Mucosa of descending colon (tissue), 3 donors: ENCODE results near the gene NLRX1. TPM values are rescaled to one million over a fixed set of nuclear protein-coding genes. Genes with fewer than 3 reads are reported as not detected.
"Not testable (repeated sequence)": the region's sequence is repeated elsewhere in the genome, so short reads cannot be mapped to it uniquely, and the experiment has no call there.

ENCODE experiments used
- ATAC-seq: fragments of 200-7000 bp; cut with Tn5 transposase; one replicate; pipeline ENCODE4 v1.9.1; 2020; ENCODE audit warnings: mild to moderate bottlenecking, moderate library complexity
- DNase-seq, 3 donors: peaks; one replicate each; pipeline ENCODE4 v3.0.0-alpha.2; 2020
- H3K36me3 ChIP-seq: fragments of 200-600 bp; one replicate; pipeline ENCODE4 v1.8.0; 2021; ENCODE audit warnings: low read depth, mild to moderate bottlenecking
- H3K4me1 ChIP-seq: fragments of 200-600 bp; one replicate; pipeline ENCODE4 v1.8.0; 2021; ENCODE audit warnings: low read depth, mild to moderate bottlenecking
- H3K4me3 ChIP-seq: fragments of 200-600 bp; one replicate; pipeline ENCODE4 v1.8.0; 2021; ENCODE audit warnings: mild to moderate bottlenecking
- H3K9me3 ChIP-seq: fragments of 200-600 bp; one replicate; pipeline ENCODE4 v1.8.0; 2021; ENCODE audit warnings: mild to moderate bottlenecking
- intact Hi-C, 2 donors: fragments of 100-400 bp; cut with DNase I in 1 of 2; cut with micrococcal nuclease in 1 of 2; formaldehyde crosslinking; loops; one replicate each; pipeline versions ENCODE4 v1.11.0 to v1.11.1; 2022; cut with DNase I, micrococcal nuclease
- total RNA-seq, 3 donors: library from RNA; stranded (reverse); fragmentation: NEBNext Ultra II Directional in 2 of 3; extraction: Animal tissue kit (Norgen Biotek cat#: 25700) in 2 of 3; gene quantifications; one replicate each; pipeline versions ENCODE4 v1.2.1 to v1.2.4, GENCODE V29; 2021 to 2023
- TF ChIP-seq, protein P1 (sequence below): fragments of 200-600 bp; IDR thresholded peaks from one replicate; pipeline ENCODE4 v1.8.0; 2022; ENCODE audit warnings: antibody characterized with exemption, mild to moderate bottlenecking
- donor health status: DM: no; HTN: no; CAD: no; lungs with moderate emphysema.
- donor health status: DM: no; HTN: no; CAD: no.
- donor health status: DM: no; HTN: yes; CAD: no.

The NLRX1 gene
- total RNA-seq, 3 donors from 2014 or later, result 14.1 to 19.3 (median 16.3) TPM

DNA sequence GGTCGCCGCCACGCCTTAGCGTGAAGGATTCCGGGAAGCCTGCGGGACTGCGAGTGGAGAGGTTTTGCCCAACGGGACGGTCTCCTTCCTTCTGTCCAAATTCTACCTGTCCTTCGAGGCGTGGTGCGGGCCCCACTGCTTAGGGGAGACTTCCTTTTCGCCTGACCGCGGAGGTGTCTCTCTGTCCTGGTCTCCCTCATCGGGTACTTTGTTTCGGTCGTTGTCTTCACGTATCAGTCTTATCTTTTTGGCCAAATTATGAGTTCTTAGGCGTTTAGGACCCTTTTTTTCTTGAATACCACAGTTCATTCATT, 46.8 kb upstream of the NLRX1 start:
- intact Hi-C loops, result no loop called here

GRCh38 chr11:119125821-119126220, 42.7 kb upstream of the NLRX1 start:
- peak; percentile 58 to 75 (median 60) for DNase-seq
- Histone ChIP-seq H3K36me3 (no peaks in the 10 kb centered on the region), H3K9me3 (no peaks in the 10 kb centered on the region), H3K4me3 (no peak overlapping the region), H3K4me1 (peaks cover 18% of the 10 kb centered on the region)
- ATAC-seq, result peak; percentile 47
- intact Hi-C loops, result no loop called here
- TF ChIP-seq, protein P1, sequence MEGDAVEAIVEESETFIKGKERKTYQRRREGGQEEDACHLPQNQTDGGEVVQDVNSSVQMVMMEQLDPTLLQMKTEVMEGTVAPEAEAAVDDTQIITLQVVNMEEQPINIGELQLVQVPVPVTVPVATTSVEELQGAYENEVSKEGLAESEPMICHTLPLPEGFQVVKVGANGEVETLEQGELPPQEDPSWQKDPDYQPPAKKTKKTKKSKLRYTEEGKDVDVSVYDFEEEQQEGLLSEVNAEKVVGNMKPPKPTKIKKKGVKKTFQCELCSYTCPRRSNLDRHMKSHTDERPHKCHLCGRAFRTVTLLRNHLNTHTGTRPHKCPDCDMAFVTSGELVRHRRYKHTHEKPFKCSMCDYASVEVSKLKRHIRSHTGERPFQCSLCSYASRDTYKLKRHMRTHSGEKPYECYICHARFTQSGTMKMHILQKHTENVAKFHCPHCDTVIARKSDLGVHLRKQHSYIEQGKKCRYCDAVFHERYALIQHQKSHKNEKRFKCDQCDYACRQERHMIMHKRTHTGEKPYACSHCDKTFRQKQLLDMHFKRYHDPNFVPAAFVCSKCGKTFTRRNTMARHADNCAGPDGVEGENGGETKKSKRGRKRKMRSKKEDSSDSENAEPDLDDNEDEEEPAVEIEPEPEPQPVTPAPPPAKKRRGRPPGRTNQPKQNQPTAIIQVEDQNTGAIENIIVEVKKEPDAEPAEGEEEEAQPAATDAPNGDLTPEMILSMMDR, result no peak

More for the DNA sequence above, 46.8 kb upstream of the NLRX1 start:
- H3K36me3 ChIP-seq, result no peaks in the 10 kb centered on the region
- TF ChIP-seq, protein P1, result no peak
- peaks cover 18% of the 10 kb centered on the region for H3K4me1 ChIP-seq
- DNase-seq (no peak), ATAC-seq (no peak)
- H3K9me3 ChIP-seq, result no peaks in the 10 kb centered on the region
- H3K4me3 ChIP-seq, result peak overlapping the region; percentile 87

DNA sequence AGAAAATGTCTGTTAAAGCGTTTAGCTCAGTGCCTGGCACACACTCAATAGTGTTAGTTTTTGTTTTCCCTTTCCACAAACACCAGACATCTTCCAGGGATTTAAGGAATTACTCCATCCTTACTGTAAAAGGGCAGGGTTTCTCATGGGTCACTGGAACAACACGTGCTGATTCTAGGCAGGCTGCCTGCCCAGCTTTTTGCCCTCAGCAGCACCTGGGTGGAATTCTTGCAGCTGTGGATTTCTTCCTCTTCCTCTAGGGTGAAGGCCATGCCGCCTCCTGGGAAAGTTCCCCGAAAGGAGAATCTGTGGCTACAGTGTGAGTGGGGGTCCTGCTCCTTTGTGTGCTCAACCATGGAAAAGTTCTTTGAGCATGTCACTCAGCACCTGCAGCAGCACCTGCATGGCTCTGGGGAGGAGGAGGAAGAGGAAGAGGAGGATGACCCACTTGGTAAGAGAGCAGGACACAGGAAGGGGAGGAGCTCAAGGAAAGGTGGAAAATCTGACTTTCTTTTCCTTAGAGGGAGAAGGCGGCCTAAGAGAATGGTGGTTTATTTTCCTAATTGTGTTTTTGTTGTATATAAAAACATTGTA, 41.8 kb upstream of the NLRX1 start:
- intact Hi-C loops, result no loop called here
- Histone ChIP-seq H3K36me3 (peaks cover 6% of the 10 kb centered on the region), H3K4me3 (no peak overlapping the region), H3K9me3 (no peaks in the 10 kb centered on the region), H3K4me1 (peaks cover 18% of the 10 kb centered on the region)
- ATAC-seq (peak; percentile 62), DNase-seq (peak in 1 of 3 donors; percentile 27)
- TF ChIP-seq, protein P1, result no peak

DNA sequence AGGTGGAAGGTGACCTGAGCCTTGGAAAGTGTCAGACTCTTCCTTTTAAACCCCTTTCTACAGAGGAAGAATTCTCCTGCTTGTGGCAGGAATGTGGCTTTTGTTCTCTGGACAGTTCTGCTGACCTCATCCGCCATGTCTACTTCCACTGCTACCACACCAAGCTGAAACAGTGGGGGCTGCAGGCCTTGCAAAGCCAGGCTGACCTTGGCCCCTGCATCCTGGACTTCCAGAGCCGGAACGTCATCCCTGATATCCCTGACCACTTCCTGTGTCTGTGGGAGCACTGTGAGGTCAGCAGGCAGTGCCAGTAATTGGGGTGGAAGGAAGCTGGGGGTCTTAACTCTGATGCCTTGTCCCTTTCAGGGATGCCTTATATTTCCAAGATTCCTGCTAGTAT, 37.9 kb upstream of the NLRX1 start:
- TF ChIP-seq, protein P1, result no peak
- DNase-seq, result no peak
- H3K36me3 ChIP-seq, result peaks cover 11% of the 10 kb centered on the region
- H3K4me1 ChIP-seq, result peaks cover 2% of the 10 kb centered on the region
- no peaks in the 10 kb centered on the region for H3K9me3 ChIP-seq
- no peak for ATAC-seq
- no peak overlapping the region for H3K4me3 ChIP-seq
- intact Hi-C loops, result loop anchor here in 1 of 2 donors (10.0 kb wide), 1 partner anchor 54 kb away; the partner anchor contains the start of gene NHERF4

DNA sequence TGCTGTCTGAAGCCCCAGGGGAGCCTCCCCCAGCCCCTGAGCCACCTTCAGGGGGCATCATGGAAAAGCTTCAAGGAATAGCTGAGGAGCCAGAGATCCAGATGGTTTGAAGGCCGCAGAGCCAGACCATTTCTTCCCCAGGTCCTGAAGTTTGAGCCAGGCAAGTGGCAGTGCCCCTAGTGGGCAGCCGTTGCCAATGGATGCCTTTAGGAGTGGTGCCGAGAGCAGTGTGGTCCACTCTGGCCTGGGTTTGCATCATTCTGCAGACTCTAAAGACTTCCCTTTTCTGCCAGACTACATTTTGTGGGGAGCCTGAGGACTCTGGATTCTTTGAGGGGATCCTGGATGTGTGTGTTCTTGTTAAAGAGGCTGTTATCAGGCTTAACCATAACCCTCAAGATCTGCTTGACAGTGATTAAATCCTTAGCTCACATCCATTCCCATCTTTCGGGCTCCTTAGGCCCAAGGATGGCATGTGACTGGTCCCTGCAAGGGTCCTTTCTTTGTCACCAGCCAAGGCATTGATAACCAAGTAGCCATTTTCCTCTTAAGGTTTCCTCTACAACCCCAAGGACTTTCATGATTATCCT, 34.0 kb upstream of the NLRX1 start:
- peak; percentile 79 for ATAC-seq
- TF ChIP-seq, protein P1, result peak; percentile 18

DNA sequence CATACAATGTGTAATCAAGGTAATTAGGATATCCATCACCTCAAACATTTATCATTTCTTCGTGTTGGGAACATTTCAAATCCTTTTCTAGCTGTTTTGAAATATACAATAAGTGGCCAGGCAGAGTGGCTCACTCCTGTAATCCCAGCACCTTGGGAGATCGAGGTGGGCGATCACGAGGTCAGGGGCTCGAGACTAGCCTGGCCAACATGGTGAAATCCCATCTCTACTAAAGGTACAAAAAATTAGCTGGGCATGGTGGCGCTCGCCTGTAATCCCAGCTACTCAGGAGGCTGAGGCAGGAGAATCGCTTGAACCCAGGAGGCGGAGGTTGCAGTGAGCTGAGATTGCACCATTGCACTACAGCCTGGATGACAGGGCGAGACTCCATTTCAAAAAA, 29.2 kb upstream of the NLRX1 start:
- DNase-seq, H3K4me1 ChIP-seq, H3K9me3 ChIP-seq, H3K4me3 ChIP-seq, H3K36me3 ChIP-seq, ATAC-seq: not testable (repeated sequence)
- intact Hi-C loops, result loop anchor here in 1 of 2 donors (10.0 kb wide), 1 partner anchor 46 kb away; the partner anchor contains the start of gene NHERF4

More for the DNA sequence above, 34.0 kb upstream of the NLRX1 start:
- H3K4me3 ChIP-seq, result no peak overlapping the region
- peaks cover 11% of the 10 kb centered on the region for H3K36me3 ChIP-seq
- H3K9me3 ChIP-seq, result no peaks in the 10 kb centered on the region
- peak in 1 of 3 donors; percentile 31 for DNase-seq
- intact Hi-C loops, result loop anchor here in 1 of 2 donors (10.0 kb wide), 1 partner anchor 50 kb away; the partner anchor contains the start of gene NHERF4
- H3K4me1 ChIP-seq, result no peaks in the 10 kb centered on the region
